Measurements from ENCODE around the gene AFDN.

DNA sequence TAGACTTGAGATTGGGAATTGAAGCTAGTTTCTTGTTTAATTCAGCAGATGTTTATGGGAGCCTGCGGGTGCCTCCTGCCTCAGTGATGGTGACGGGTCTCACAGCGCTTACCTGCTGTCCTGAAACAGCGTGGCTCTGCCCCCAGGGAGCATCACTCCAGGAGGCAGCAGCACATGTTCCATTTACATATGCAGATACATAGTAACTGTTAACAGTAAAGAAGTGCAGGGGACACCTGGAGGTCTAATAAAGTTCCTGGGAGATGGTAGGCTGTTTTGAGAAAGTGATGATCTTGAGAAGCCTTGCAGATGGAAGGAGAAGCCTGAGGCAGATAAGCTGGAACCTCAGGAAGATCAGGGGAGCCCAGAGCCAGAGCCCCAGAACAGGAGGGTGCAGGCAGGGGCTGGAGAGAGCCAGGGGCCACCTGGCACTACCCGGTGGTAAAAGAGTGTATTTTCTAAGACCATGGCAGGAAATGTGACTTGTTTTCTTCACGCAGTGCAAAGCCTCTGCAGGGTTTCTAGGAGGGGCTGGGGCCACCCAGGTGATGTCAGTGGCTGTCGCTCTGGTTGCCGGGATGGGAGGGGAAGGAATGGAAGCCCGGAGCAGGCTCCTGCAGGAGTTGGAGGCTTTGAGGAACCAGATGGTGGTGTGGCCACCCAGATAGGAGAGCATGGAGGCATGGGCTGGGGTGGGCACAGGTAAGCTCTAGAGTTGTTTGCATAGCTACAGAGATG is 146.6 kb downstream of the AFDN start:
- TF ChIP-seq, protein P1, sequence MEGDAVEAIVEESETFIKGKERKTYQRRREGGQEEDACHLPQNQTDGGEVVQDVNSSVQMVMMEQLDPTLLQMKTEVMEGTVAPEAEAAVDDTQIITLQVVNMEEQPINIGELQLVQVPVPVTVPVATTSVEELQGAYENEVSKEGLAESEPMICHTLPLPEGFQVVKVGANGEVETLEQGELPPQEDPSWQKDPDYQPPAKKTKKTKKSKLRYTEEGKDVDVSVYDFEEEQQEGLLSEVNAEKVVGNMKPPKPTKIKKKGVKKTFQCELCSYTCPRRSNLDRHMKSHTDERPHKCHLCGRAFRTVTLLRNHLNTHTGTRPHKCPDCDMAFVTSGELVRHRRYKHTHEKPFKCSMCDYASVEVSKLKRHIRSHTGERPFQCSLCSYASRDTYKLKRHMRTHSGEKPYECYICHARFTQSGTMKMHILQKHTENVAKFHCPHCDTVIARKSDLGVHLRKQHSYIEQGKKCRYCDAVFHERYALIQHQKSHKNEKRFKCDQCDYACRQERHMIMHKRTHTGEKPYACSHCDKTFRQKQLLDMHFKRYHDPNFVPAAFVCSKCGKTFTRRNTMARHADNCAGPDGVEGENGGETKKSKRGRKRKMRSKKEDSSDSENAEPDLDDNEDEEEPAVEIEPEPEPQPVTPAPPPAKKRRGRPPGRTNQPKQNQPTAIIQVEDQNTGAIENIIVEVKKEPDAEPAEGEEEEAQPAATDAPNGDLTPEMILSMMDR (conservative IDR thresholded peaks at IDR 0.05; ENCODE audit: low read depth in 2 of 2): no peak
- TF ChIP-seq CREB1 (CRISPR knock-in tag; IDR thresholded peaks at IDR 0.05; ENCODE audit: low read depth): no peak
- TF ChIP-seq POLR2AphosphoS5 (IDR thresholded peaks at IDR 0.05; ENCODE audit: low read depth): no peak
- TF ChIP-seq EZH2 (IDR thresholded peaks at IDR 0.05; ENCODE audit: low read depth, unreplicated experiment): no peak
- TF ChIP-seq, protein P2, sequence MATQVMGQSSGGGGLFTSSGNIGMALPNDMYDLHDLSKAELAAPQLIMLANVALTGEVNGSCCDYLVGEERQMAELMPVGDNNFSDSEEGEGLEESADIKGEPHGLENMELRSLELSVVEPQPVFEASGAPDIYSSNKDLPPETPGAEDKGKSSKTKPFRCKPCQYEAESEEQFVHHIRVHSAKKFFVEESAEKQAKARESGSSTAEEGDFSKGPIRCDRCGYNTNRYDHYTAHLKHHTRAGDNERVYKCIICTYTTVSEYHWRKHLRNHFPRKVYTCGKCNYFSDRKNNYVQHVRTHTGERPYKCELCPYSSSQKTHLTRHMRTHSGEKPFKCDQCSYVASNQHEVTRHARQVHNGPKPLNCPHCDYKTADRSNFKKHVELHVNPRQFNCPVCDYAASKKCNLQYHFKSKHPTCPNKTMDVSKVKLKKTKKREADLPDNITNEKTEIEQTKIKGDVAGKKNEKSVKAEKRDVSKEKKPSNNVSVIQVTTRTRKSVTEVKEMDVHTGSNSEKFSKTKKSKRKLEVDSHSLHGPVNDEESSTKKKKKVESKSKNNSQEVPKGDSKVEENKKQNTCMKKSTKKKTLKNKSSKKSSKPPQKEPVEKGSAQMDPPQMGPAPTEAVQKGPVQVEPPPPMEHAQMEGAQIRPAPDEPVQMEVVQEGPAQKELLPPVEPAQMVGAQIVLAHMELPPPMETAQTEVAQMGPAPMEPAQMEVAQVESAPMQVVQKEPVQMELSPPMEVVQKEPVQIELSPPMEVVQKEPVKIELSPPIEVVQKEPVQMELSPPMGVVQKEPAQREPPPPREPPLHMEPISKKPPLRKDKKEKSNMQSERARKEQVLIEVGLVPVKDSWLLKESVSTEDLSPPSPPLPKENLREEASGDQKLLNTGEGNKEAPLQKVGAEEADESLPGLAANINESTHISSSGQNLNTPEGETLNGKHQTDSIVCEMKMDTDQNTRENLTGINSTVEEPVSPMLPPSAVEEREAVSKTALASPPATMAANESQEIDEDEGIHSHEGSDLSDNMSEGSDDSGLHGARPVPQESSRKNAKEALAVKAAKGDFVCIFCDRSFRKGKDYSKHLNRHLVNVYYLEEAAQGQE (IDR thresholded peaks at IDR 0.05; ENCODE audit: unreplicated experiment): no peak
